ENCODE data around the gene SCMH1.
"Not testable (repeated sequence)": the region's sequence is repeated elsewhere in the genome, so short reads cannot be mapped to it uniquely, and the experiment has no call there.

Gene SCMH1

GRCh38 chr1:41211608-41212007, 30.5 kb downstream of the SCMH1 start:
- DNase-seq (ENCODE audit: low spot score) = not testable (repeated sequence)

GRCh38 chr1:41207053-41207452, 35.1 kb downstream of the SCMH1 start:
- not testable (repeated sequence) for DNase-seq (ENCODE audit: low spot score)

GRCh38 chr1:41200728-41201127, 41.4 kb downstream of the SCMH1 start:
- DNase-seq (ENCODE audit: low spot score) = no peak

GRCh38 chr1:41199375-41199774, 42.7 kb downstream of the SCMH1 start:
- no peak for DNase-seq (ENCODE audit: low spot score)

GRCh38 chr1:41192456-41193178, 49.5 kb downstream of the SCMH1 start:
- DNase-seq (ENCODE audit: low spot score) = no peak

- DNase-seq (ENCODE audit: low spot score) = no peak
Measured at GRCh38 chr1:41184446-41184845, 57.7 kb downstream of the SCMH1 start.

- DNase-seq (ENCODE audit: low spot score) = not testable (repeated sequence)
Measured at GRCh38 chr1:41178230-41178629, 63.9 kb downstream of the SCMH1 start.

GRCh38 chr1:41175546-41175945, 66.6 kb downstream of the SCMH1 start:
- DNase-seq (ENCODE audit: low spot score) = no peak

- no peak for DNase-seq (ENCODE audit: low spot score)
Measured at GRCh38 chr1:41174170-41174569, 67.9 kb downstream of the SCMH1 start.

GRCh38 chr1:41173651-41174050, 68.5 kb downstream of the SCMH1 start:
- DNase-seq (ENCODE audit: low spot score) = no peak

GRCh38 chr1:41171266-41171874, 70.7 kb downstream of the SCMH1 start:
- DNase-seq (ENCODE audit: low spot score) = no peak

- no peak for DNase-seq (ENCODE audit: low spot score)
Measured at GRCh38 chr1:41169799-41170180, 72.3 kb downstream of the SCMH1 start.

GRCh38 chr1:41169066-41169798, 72.9 kb downstream of the SCMH1 start:
- DNase-seq (ENCODE audit: low spot score) = no peak

GRCh38 chr1:41167667-41168066, 74.4 kb downstream of the SCMH1 start:
- DNase-seq (ENCODE audit: low spot score) = no peak

GRCh38 chr1:41164727-41165126, 77.4 kb downstream of the SCMH1 start:
- DNase-seq (ENCODE audit: low spot score) = no peak

- no peak for DNase-seq (ENCODE audit: low spot score)
Measured at GRCh38 chr1:41162441-41162840, 79.7 kb downstream of the SCMH1 start.

- no peak for DNase-seq (ENCODE audit: low spot score)
Measured at GRCh38 chr1:41161846-41162245, 80.3 kb downstream of the SCMH1 start.

- DNase-seq (ENCODE audit: low spot score) = no peak
Measured at GRCh38 chr1:41160498-41161110, 81.5 kb downstream of the SCMH1 start.

- no peak for DNase-seq (ENCODE audit: low spot score)
Measured at GRCh38 chr1:41158966-41159365, 83.1 kb downstream of the SCMH1 start.

GRCh38 chr1:41158147-41158875, 83.8 kb downstream of the SCMH1 start:
- DNase-seq (ENCODE audit: low spot score) = no peak

- no peak for DNase-seq (ENCODE audit: low spot score)
Measured at GRCh38 chr1:41155105-41155504, 87.0 kb downstream of the SCMH1 start.

- DNase-seq (ENCODE audit: low spot score) = no peak
Measured at GRCh38 chr1:41153750-41154274, 88.3 kb downstream of the SCMH1 start.
